Measurements from ENCODE around the gene ERVK3-1. TPM values are rescaled to one million over a fixed set of nuclear protein-coding genes. Genes with fewer than 3 reads are reported as not detected.

The ERVK3-1 gene
- total RNA-seq, 2 experiments from 2014 or later = 24.5 to 27.7 TPM

DNA sequence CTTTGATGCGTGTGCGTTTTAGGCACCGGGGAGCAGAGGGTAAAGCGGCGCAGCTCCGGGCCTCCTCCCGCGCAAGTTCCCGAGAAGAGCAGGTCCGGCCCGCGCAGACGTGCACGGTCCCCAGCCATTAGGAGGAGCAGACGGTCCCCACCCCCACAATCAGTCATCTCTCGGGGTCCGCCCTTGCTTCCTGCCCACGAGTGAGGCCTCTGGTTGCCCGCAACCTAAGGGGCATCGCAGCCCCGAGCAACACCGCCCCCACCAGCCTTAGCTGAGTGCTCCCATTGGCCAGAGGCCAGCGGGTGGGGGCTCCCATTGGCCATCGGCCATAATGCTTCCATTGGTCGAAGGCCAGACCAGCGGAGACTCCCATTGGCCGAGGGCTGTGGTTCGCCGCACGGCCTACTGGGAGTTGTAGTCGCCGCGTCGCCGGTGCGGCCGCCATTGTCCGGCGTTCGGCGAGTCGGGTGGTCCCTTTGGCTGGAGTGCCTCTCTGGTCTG lies 26.6 kb upstream of the ERVK3-1 start, which contains the start of gene ZNF8:
ZNF8 (plus strand) TSS at position 415 of the 501 bp plus-strand sequence. CDS start 127 bp downstream, outside the sequence.
- peak; percentile 99 for DNase-seq
- Mint-ChIP-seq H3K27me3 (ENCODE audit: low read depth) (no peaks in the 10 kb centered on the region), H3K4me1 (ENCODE audit: low read depth) (peaks cover 25% of the 10 kb centered on the region), H3K27ac (peak within 1 kb of the TSS; percentile 93), H3K36me3 (ENCODE audit: low read depth) (peaks cover 64% of the 10 kb centered on the region), H3K9me3 (peaks cover 21% of the 10 kb centered on the region), H3K4me3 (peak within 1 kb of the TSS; percentile 88)
- CTCF ChIA-PET = no interaction called here
- intact Hi-C loops (cut with micrococcal nuclease) = loop anchor here (1.0 to 5.0 kb wide), 13 partner anchors 27 to 866 kb away; partner anchors contain the start of genes ERVK3-1, MZF1, RPS5 and ZBTB45

DNA sequence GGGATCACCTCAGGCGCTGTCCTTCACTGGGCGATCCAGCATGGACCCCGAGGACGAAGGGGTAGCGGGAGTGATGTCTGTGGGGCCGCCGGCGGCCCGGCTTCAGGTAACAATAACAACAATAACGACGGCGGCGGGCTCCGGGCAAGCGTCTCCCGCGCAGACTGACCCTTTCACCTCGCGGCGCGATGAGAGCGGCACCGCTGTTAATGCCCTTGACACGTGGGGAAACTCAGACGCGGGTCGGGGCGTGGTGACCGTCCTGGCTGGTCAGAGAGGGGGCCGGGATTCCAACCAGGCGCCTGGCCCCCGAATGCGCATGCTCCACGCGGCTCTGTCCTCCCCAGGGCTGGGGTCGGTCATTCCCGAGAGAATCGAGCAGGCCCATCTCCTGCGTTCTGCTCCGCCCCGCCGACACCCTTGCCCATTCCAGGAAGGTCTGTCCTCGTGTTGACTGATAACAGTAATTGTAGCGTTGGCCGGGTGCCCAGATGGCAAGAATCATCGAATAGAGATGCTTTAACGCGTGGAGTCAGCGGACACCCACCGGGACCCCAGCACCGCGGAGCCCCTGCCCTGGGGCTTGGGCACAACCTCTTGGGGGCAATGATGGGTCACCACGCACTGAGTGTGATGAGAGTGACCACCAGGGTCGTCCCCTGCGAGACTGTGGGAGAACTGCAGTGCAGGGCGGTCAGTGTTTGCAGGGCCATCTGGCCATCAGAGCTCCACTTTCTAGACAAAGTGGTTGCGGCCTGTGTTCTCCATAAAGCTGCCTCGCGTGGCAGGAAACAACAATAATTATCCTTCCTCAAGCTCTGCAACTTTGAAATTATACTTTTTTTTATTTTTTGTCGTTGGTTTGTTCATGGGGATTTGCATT lies 25.9 kb upstream of the ERVK3-1 start:
- H3K27me3 Mint-ChIP-seq (ENCODE audit: low read depth) = no peaks in the 10 kb centered on the region
- CTCF ChIA-PET = no interaction called here
- peaks cover 25% of the 10 kb centered on the region for H3K4me1 Mint-ChIP-seq (ENCODE audit: low read depth)
- peak overlapping the region; percentile 88 for H3K4me3 Mint-ChIP-seq
- DNase-seq = peak; percentile 81
- intact Hi-C loops (cut with micrococcal nuclease) = loop anchor here (2.0 to 5.0 kb wide), 4 partner anchors 48 to 867 kb away; partner anchors contain the start of genes RPS5, ZNF17, ZNF544 and ZSCAN22
- H3K9me3 Mint-ChIP-seq = peaks cover 19% of the 10 kb centered on the region
- H3K36me3 Mint-ChIP-seq (ENCODE audit: low read depth) = peaks cover 63% of the 10 kb centered on the region
- peak overlapping the region; percentile 93 for H3K27ac Mint-ChIP-seq

DNA sequence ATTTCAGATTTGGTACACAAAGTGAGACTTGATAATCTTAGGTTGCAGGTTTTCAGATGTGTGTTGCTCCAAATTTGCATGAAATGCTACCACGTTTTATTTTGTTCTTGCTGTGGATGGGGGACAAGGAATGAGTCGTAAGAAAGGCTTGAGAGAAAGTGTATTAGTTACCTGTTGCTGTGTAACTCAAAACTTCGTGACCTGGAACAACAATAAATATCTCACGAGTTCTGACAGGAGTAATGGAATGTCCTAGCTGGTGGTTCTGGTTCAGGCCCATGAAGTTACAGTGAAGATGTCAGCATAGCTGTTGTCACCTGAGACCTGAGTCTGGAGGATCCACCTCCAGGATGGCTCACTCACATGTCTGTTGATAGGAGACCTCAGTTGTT lies 25.3 kb upstream of the ERVK3-1 start:
- DNase-seq = no peak
- Mint-ChIP-seq H3K36me3 (ENCODE audit: low read depth) (peaks cover 61% of the 10 kb centered on the region), H3K4me1 (ENCODE audit: low read depth) (peaks cover 25% of the 10 kb centered on the region), H3K27me3 (ENCODE audit: low read depth) (no peaks in the 10 kb centered on the region), H3K4me3 (peak overlapping the region; percentile 88), H3K9me3 (peaks cover 14% of the 10 kb centered on the region), H3K27ac (peak overlapping the region; percentile 93)
- intact Hi-C loops (cut with micrococcal nuclease) = loop anchor here (2.0 to 5.0 kb wide), 4 partner anchors 47 to 868 kb away; partner anchors contain the start of genes RPS5, ZNF17, ZNF544 and ZSCAN22
- CTCF ChIA-PET = no interaction called here

DNA sequence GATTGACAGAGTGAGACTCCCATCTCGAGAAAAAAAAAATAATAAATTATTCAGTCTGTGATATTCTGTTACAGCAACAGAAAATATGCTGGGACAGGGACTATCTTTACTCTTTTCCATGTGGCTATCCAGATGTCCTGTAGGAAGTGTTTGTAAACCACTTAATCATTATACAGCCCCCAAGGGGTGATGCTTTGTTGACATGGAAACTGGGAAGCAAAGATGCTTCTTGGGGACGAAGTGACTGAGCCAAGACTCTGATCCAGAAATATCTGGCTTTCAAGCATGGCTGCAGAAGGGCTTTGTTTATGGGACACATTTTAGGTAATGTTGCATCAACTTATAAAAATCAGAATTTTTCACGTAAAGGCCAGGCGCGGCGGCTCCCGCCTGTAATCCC lies 21.0 kb upstream of the ERVK3-1 start:
- no peak for DNase-seq
- CTCF ChIA-PET = no interaction called here
- Mint-ChIP-seq H3K9me3 (peaks cover 8% of the 10 kb centered on the region), H3K27ac (no peak overlapping the region), H3K4me1 (ENCODE audit: low read depth) (peaks cover 20% of the 10 kb centered on the region), H3K27me3 (ENCODE audit: low read depth) (no peaks in the 10 kb centered on the region), H3K36me3 (ENCODE audit: low read depth) (peaks cover 71% of the 10 kb centered on the region), H3K4me3 (no peak overlapping the region)
- intact Hi-C loops (cut with micrococcal nuclease) = no loop called here

DNA sequence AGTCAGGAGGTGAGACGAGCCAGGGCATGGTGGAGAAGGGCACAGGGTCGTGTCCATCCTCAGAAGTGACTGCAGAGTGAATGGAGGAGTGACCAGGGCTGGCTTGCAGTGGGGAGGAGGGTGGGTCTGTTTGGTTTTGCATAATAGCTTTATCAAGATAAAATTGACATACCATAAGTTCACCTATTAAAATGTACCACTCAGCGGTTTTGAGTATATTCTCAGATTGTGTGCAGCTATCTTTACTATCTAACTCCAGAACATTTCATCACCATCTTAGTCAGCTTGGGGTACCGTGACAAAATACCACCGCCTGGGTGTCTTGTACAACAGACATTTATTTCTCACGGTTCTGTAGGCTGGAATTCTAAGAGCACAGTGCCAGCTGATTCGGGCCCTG lies 13.2 kb upstream of the ERVK3-1 start:
- CTCF ChIA-PET = no interaction called here
- no peaks in the 10 kb centered on the region for H3K27me3 Mint-ChIP-seq (ENCODE audit: low read depth)
- intact Hi-C loops (cut with micrococcal nuclease) = no loop called here
- H3K4me1 Mint-ChIP-seq (ENCODE audit: low read depth) = no peaks in the 10 kb centered on the region
- peaks cover 45% of the 10 kb centered on the region for H3K9me3 Mint-ChIP-seq
- no peak overlapping the region for H3K27ac Mint-ChIP-seq
- DNase-seq = no peak
- peaks cover 96% of the 10 kb centered on the region for H3K36me3 Mint-ChIP-seq (ENCODE audit: low read depth)
- H3K4me3 Mint-ChIP-seq = no peak overlapping the region

DNA sequence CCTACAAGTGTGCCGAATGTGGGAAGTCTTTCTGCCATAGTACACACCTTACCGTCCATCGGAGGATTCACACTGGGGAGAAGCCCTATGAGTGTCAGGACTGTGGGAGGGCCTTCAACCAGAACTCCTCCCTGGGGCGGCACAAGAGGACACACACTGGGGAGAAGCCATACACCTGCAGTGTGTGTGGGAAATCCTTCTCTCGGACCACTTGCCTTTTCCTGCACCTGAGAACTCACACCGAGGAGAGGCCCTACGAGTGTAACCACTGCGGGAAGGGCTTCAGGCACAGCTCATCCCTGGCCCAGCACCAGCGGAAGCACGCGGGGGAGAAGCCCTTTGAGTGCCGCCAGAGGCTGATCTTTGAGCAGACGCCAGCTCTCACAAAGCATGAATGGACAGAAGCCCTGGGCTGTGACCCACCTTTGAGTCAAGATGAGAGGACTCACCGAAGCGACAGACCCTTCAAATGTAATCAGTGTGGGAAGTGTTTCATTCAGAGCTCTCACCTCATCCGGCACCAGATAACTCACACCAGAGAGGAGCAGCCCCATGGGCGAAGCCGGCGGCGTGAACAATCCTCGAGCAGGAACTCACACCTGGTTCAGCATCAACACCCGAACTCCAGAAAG lies 10.3 kb upstream of the ERVK3-1 start:
- CTCF ChIA-PET = no interaction called here
- intact Hi-C loops (cut with micrococcal nuclease) = no loop called here
- Mint-ChIP-seq H3K27me3 (ENCODE audit: low read depth) (no peaks in the 10 kb centered on the region), H3K36me3 (ENCODE audit: low read depth) (peaks cover 91% of the 10 kb centered on the region), H3K27ac (no peak overlapping the region), H3K4me1 (ENCODE audit: low read depth) (no peaks in the 10 kb centered on the region), H3K4me3 (no peak overlapping the region), H3K9me3 (peaks cover 49% of the 10 kb centered on the region)
- no peak for DNase-seq

DNA sequence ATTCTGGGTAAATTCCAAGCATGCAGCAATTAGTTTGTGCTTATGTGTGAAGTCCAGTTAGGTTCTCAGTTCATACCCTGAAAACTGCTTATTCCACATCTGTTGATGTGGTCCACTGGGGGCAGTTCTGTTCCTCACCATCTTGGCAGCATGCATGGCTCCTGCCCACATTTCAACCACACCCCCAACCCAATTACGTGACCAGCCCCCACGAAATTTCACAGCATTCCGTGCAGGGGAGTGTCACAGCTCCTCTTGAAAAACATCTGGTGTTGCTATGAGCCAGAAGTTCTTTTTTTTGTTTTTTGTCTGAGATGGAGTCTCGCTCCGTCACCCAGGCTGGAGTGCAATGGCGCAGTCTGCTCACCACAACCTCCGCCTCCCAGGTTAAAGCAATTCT lies 9.1 kb upstream of the ERVK3-1 start:
- CTCF ChIA-PET = interaction anchor here (1.1 kb wide), 1 partner anchor 19 kb away, joined by 5 read pairs; no protein-coding TSS in a partner anchor
- intact Hi-C loops (cut with micrococcal nuclease) = no loop called here
- Mint-ChIP-seq H3K27ac (no peak overlapping the region), H3K4me3 (no peak overlapping the region), H3K9me3 (peaks cover 55% of the 10 kb centered on the region), H3K4me1 (ENCODE audit: low read depth) (no peaks in the 10 kb centered on the region), H3K27me3 (ENCODE audit: low read depth) (no peaks in the 10 kb centered on the region), H3K36me3 (ENCODE audit: low read depth) (peaks cover 92% of the 10 kb centered on the region)
- DNase-seq = no peak

DNA sequence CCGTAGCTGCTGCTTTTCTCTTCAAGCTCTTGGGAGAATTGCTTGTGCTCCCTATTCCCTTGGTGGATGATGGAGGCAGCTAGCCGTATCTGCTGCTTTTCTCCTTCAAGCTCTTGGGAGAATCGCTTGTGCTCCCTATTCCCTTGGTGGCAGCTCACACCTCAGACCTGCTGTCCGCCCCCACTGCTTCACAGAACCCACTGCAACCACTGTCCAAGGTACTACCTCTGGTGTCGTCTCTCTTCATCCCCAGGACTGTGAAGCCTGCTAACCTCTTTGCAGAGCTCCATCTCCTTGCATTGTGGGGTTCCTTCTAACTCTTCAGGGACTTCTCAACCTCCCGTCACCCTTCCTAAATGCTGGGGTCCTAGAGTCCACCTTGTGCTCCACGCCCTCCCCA lies 4.6 kb upstream of the ERVK3-1 start:
- DNase-seq = no peak
- no peak overlapping the region for H3K4me3 Mint-ChIP-seq
- CTCF ChIA-PET = interaction anchor here (1.1 kb wide), 1 partner anchor 13 kb away, joined by 3 read pairs; no protein-coding TSS in a partner anchor
- peaks cover 14% of the 10 kb centered on the region for H3K4me1 Mint-ChIP-seq (ENCODE audit: low read depth)
- H3K27me3 Mint-ChIP-seq (ENCODE audit: low read depth) = no peaks in the 10 kb centered on the region
- H3K9me3 Mint-ChIP-seq = peaks cover 21% of the 10 kb centered on the region
- intact Hi-C loops (cut with micrococcal nuclease) = no loop called here
- H3K27ac Mint-ChIP-seq = no peak overlapping the region
- peaks cover 66% of the 10 kb centered on the region for H3K36me3 Mint-ChIP-seq (ENCODE audit: low read depth)

DNA sequence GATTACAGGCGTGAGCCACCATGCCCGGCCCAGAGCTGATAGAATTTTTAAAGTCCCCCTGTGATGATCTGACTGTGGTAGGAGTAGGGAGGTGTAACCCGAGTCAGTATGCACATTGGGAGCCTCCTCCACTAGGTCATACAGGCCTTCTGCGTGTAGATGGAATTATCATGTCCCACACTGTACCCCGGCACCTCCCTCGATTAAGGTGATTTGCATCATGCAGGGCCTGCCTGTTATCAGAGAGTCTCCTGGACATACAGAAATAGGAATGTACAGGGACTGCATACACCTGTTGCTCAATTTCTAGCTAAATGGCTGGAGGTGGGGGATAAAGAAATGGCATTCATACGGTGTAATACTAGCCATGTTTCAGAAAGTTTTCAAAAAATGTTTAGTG lies 922 bp upstream of the ERVK3-1 start:
- H3K36me3 Mint-ChIP-seq (ENCODE audit: low read depth) = peaks cover 66% of the 10 kb centered on the region
- peaks cover 13% of the 10 kb centered on the region for H3K9me3 Mint-ChIP-seq
- no peaks in the 10 kb centered on the region for H3K27me3 Mint-ChIP-seq (ENCODE audit: low read depth)
- peak overlapping the region; percentile 100 for H3K4me3 Mint-ChIP-seq
- no peak for DNase-seq
- CTCF ChIA-PET = no interaction called here
- peaks cover 46% of the 10 kb centered on the region for H3K4me1 Mint-ChIP-seq (ENCODE audit: low read depth)
- no peak overlapping the region for H3K27ac Mint-ChIP-seq
- intact Hi-C loops (cut with micrococcal nuclease) = no loop called here

DNA sequence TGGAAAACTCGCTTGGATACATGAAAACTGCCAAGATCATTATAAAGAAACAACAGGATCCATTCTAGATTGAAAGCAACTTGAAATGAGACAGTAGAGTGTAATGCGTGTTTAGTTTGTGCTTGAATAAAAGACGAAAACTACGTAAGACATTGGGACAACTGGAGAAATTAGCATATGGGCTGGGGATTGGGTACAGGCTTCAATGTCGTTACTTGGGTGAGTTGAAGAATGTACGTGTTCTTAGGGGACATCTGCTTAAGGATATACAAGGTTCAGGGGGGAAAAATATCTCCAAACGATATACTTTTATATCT lies 471 bp upstream of the ERVK3-1 start:
- Mint-ChIP-seq H3K4me1 (ENCODE audit: low read depth) (peaks cover 46% of the 10 kb centered on the region), H3K9me3 (peaks cover 13% of the 10 kb centered on the region), H3K27me3 (ENCODE audit: low read depth) (no peaks in the 10 kb centered on the region), H3K36me3 (ENCODE audit: low read depth) (peaks cover 68% of the 10 kb centered on the region), H3K27ac (peak overlapping the region; percentile 99), H3K4me3 (peak overlapping the region; percentile 100)
- intact Hi-C loops (cut with micrococcal nuclease) = loop anchor here (1.0 kb wide), 9 partner anchors 22 to 827 kb away; partner anchors contain the start of genes TRIM28, ZNF274, ZNF584 and ZNF772
- no peak for DNase-seq
- CTCF ChIA-PET = no interaction called here

DNA sequence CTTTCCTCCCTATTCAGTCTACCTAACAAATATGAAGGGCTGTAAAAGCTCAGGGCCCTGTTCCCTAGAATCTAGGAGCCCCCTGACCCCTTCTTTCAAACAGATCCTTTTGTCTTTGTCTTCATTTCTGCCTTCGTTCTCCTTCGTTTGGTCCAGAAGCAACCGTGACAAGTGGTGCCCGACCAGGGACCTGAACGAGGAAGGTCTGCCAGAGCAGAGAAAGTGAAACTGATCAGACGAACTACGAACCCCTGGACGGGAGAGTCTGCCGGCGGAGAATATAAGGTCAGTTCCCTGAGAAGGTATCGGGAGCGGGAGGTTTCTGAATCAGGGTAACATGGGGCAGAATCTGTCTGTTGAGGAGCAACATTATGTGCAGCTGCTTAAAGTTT lies 751 bp downstream of the ERVK3-1 start:
- CTCF ChIA-PET = interaction anchor here (1.0 to 1.6 kb wide), 2 partner anchors 77 to 124 kb away, joined by 4 to 5 read pairs; partner anchors contain the start of gene ZNF544
- no peak for DNase-seq
- peaks cover 46% of the 10 kb centered on the region for H3K4me1 Mint-ChIP-seq (ENCODE audit: low read depth)
- peaks cover 9% of the 10 kb centered on the region for H3K9me3 Mint-ChIP-seq
- intact Hi-C loops (cut with micrococcal nuclease) = loop anchor here (1.0 kb wide), 9 partner anchors 20 to 829 kb away; partner anchors contain the start of genes TRIM28, ZNF274, ZNF584 and ZNF772
- peak overlapping the region; percentile 99 for H3K27ac Mint-ChIP-seq
- no peaks in the 10 kb centered on the region for H3K27me3 Mint-ChIP-seq (ENCODE audit: low read depth)
- H3K36me3 Mint-ChIP-seq (ENCODE audit: low read depth) = peaks cover 63% of the 10 kb centered on the region
- H3K4me3 Mint-ChIP-seq = peak overlapping the region; percentile 100

DNA sequence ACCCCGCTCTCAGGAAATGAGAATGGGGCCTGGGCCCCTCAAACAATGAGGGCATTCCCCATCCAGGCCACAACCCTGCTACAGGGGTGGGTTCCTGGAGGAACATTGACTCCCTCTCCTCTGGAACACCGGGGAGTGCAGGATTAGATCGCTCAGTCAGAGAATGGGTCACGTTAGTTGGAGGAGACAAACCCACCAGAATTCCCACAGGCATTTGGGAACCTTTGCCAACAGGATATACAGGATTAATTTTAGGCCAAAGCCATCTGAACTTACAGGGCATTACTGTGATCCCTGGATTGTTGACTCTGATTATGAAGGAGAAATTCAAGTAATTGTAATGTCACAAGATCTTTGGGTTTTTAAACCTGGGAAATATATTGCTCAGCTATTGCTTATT lies 2.6 kb downstream of the ERVK3-1 start:
- Mint-ChIP-seq H3K36me3 (ENCODE audit: low read depth) (peaks cover 65% of the 10 kb centered on the region), H3K4me3 (no peak overlapping the region), H3K4me1 (ENCODE audit: low read depth) (peaks cover 46% of the 10 kb centered on the region), H3K9me3 (peaks cover 6% of the 10 kb centered on the region), H3K27me3 (ENCODE audit: low read depth) (no peaks in the 10 kb centered on the region), H3K27ac (no peak overlapping the region)
- no peak for DNase-seq
- CTCF ChIA-PET = interaction anchor here (0.6 kb wide), 1 partner anchor 179 kb away, joined by 3 read pairs; no protein-coding TSS in a partner anchor
- intact Hi-C loops (cut with micrococcal nuclease) = no loop called here
